ENCODE data around the gene EPB41L2.
"Not testable (repeated sequence)": the region's sequence is repeated elsewhere in the genome, so short reads cannot be mapped to it uniquely, and the experiment has no call there.

Gene EPB41L2

GRCh38 chr6:131001111-131001736 is 61.8 kb downstream of the EPB41L2 start:
- DNase-seq = no peak

- DNase-seq = no peak
Measured at GRCh38 chr6:131000544-131000943, 62.5 kb downstream of the EPB41L2 start.

GRCh38 chr6:130997061-130997753 is 65.8 kb downstream of the EPB41L2 start:
- no peak for DNase-seq

- no peak for DNase-seq
Measured at GRCh38 chr6:130996635-130997034, 66.4 kb downstream of the EPB41L2 start.

GRCh38 chr6:130995783-130996447 is 67.1 kb downstream of the EPB41L2 start:
- no peak for DNase-seq

- DNase-seq = no peak
Measured at GRCh38 chr6:130994319-130995097, 68.5 kb downstream of the EPB41L2 start.

GRCh38 chr6:130993292-130993765 is 69.7 kb downstream of the EPB41L2 start:
- no peak for DNase-seq

GRCh38 chr6:130991422-130992137 is 71.5 kb downstream of the EPB41L2 start:
- no peak for DNase-seq

- not testable (repeated sequence) for DNase-seq
Measured at GRCh38 chr6:130987539-130987938, 75.5 kb downstream of the EPB41L2 start.

- DNase-seq = no peak
Measured at GRCh38 chr6:130985115-130985514, 77.9 kb downstream of the EPB41L2 start.

- no peak for DNase-seq
Measured at GRCh38 chr6:130982941-130983456, 80.0 kb downstream of the EPB41L2 start.

GRCh38 chr6:130982135-130982534 is 80.9 kb downstream of the EPB41L2 start:
- DNase-seq = no peak

GRCh38 chr6:130981409-130981808 is 81.6 kb downstream of the EPB41L2 start:
- no peak for DNase-seq

- DNase-seq = no peak
Measured at GRCh38 chr6:130980310-130981032, 82.6 kb downstream of the EPB41L2 start.

- no peak for DNase-seq
Measured at GRCh38 chr6:130978660-130979396, 84.2 kb downstream of the EPB41L2 start.

GRCh38 chr6:130978180-130978579 is 84.9 kb downstream of the EPB41L2 start:
- DNase-seq = no peak

- no peak for DNase-seq
Measured at GRCh38 chr6:130975325-130975724, 87.7 kb downstream of the EPB41L2 start.

GRCh38 chr6:130973521-130974277 is 89.3 kb downstream of the EPB41L2 start:
- no peak for DNase-seq

GRCh38 chr6:130971504-130971903 is 91.5 kb downstream of the EPB41L2 start:
- no peak for DNase-seq

- no peak for DNase-seq
Measured at GRCh38 chr6:130970839-130971410, 92.1 kb downstream of the EPB41L2 start.
